CD4-positive, alpha-beta T cell (primary cell): ENCODE data around the gene KCNJ6. TPM values are rescaled to one million over a fixed set of nuclear protein-coding genes. Genes with fewer than 3 reads are reported as not detected.

Source experiments
- ATAC-seq: fragments of 200-7000 bp; cut with Tn5 transposase; one replicate; pipeline ENCODE4 v1.10.0; 2022; ENCODE audit warnings: mild to moderate bottlenecking; ENCODE audit not compliant: poor library complexity
- CTCF ChIA-PET: fragments of 350-600 bp; sonication (Branson Sonifier 250); formaldehyde crosslinking; loops from one replicate; lab custom pipeline; 2021; ENCODE audit warnings: antibody characterized with exemption, inconsistent platforms; lab: Charles Lee
- POLR2A ChIA-PET: fragments of 350-600 bp; sonication (Branson Sonifier 250); formaldehyde crosslinking; loops from one replicate; lab custom pipeline; 2021; ENCODE audit warnings: antibody characterized with exemption, inconsistent platforms; lab: Charles Lee
- DNase-seq, 14 experiments: peaks; one replicate each; pipeline ENCODE4 v3.0.0-alpha.2; 2013 to 2020; ENCODE audit warnings: mixed read lengths in 2 of 14
- H3K27ac ChIP-seq, 2 donors: one replicate each; pipeline versions ENCODE4 v1.5.1 to v1.7.0; 2013; ENCODE audit warnings: low read length in 2 of 2, low read depth in 1 of 2, mild to moderate bottlenecking in 1 of 2
- H3K27me3 ChIP-seq, 2 experiments: 1 replicate in 1 of 2; 2 replicates in 1 of 2; pipeline versions ENCODE4 v1.6.1 to v1.7.0; 2013; ENCODE audit warnings: low read length in 2 of 2, control low read depth in 1 of 2, mild to moderate bottlenecking in 1 of 2, moderate library complexity in 1 of 2; ENCODE audit not compliant: insufficient read depth in 2 of 2, control insufficient read depth in 1 of 2
- H3K36me3 ChIP-seq: one replicate; pipeline ENCODE4 v1.6.1; 2013; ENCODE audit warnings: low read length, control low read depth; ENCODE audit not compliant: insufficient read depth
- H3K4me1 ChIP-seq: one replicate; pipeline ENCODE4 v1.6.1; 2013; ENCODE audit warnings: low read length, control low read depth; ENCODE audit not compliant: insufficient read depth
- H3K4me3 ChIP-seq: one replicate; pipeline ENCODE4 v1.5.1; 2013; ENCODE audit warnings: mild to moderate bottlenecking, low read length, moderate library complexity
- H3K9me3 ChIP-seq, 2 experiments: 1 replicate in 1 of 2; 2 replicates in 1 of 2; pipeline versions ENCODE4 v1.6.1 to v1.7.0; 2013; ENCODE audit warnings: low read length in 2 of 2, mild to moderate bottlenecking in 2 of 2, control low read depth in 1 of 2, moderate library complexity in 1 of 2; ENCODE audit not compliant: control insufficient read depth in 1 of 2, insufficient read depth in 1 of 2
- H3K27ac Mint-ChIP-seq: one replicate; pipeline ENCODE4 v1.8.0; 2020; ENCODE audit warnings: mixed read lengths
- H3K27me3 Mint-ChIP-seq: one replicate; pipeline ENCODE4 v1.8.0; 2021; ENCODE audit warnings: mixed read lengths
- H3K36me3 Mint-ChIP-seq: one replicate; pipeline ENCODE4 v1.8.0; 2021; ENCODE audit warnings: low read depth, mixed read lengths
- H3K4me1 Mint-ChIP-seq: one replicate; pipeline ENCODE4 v1.8.0; 2021; ENCODE audit warnings: low read depth, mixed read lengths
- H3K4me3 Mint-ChIP-seq: one replicate; pipeline ENCODE4 v1.8.0; 2020; ENCODE audit warnings: mild to moderate bottlenecking, mixed read lengths
- H3K9me3 Mint-ChIP-seq: one replicate; pipeline ENCODE4 v1.8.0; 2020; ENCODE audit warnings: mixed read lengths
- intact Hi-C, 2 experiments: fragments of 100-400 bp; cut with DNase I in 1 of 2; cut with micrococcal nuclease in 1 of 2; formaldehyde crosslinking; loops; one replicate each; pipeline versions ENCODE4 v1.15.1 to v1.9.0; 2023 to 2025; cut with DNase I, micrococcal nuclease
- total RNA-seq, 174 experiments: library from RNA in 2 of 174; stranded (reverse) in 2 of 174; gene quantifications; one replicate each; pipeline ENCODE4 v1.2.3 and lab custom pipeline; 2021 to 2026
- TF ChIP-seq, protein P1 (sequence below): fragments of 200-600 bp; IDR thresholded peaks from one replicate; pipeline ENCODE4 v1.8.0; 2022; ENCODE audit warnings: antibody characterized with exemption, mild to moderate bottlenecking

The KCNJ6 gene
- total RNA-seq, 2 experiments from 2014 or later = not detected

DNA sequence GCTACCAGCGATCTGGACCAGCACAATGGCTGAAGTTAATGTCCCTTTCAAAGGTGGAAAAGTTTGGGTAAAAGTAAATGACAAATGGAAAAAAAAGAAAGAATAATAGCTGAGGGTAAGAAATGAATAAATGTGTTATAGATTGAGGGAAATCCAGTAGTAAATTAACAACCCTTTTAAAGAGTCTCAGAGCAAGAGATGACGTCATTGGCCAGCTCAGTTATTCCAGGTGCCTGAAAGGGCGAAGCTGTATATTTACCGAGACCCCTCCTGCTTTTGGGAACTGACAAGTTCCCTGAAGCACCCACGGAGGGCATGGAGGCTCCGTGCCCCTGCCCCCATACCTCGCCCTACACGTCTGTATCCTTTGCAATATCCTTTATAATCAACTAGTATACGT, 40.5 kb upstream of the KCNJ6 start:
- POLR2A ChIA-PET = no interaction called here
- no peak for ATAC-seq
- H3K27ac Mint-ChIP-seq = no peak overlapping the region

GRCh38 chr21:37945036-37945435, 28.8 kb upstream of the KCNJ6 start:
- no peak overlapping the region for H3K4me3 ChIP-seq
- Mint-ChIP-seq H3K27me3 (peaks cover 11% of the 10 kb centered on the region), H3K4me1 (no peaks in the 10 kb centered on the region), H3K36me3 (no peaks in the 10 kb centered on the region), H3K9me3 (no peaks in the 10 kb centered on the region), H3K4me3 (no peak overlapping the region), H3K27ac (no peak overlapping the region)
- ATAC-seq (no peak), DNase-seq (no peak)
- H3K36me3 ChIP-seq = no peaks in the 10 kb centered on the region
- ChIA-PET CTCF (no interaction called here), POLR2A (no interaction called here)
- H3K27me3 ChIP-seq = peaks cover 0 to 5% of the 10 kb centered on the region in 2 experiments
- intact Hi-C loops = no loop called here
- H3K9me3 ChIP-seq = peaks cover 0 to 5% of the 10 kb centered on the region in 2 experiments
- no peaks in the 10 kb centered on the region for H3K4me1 ChIP-seq
- TF ChIP-seq, protein P1, sequence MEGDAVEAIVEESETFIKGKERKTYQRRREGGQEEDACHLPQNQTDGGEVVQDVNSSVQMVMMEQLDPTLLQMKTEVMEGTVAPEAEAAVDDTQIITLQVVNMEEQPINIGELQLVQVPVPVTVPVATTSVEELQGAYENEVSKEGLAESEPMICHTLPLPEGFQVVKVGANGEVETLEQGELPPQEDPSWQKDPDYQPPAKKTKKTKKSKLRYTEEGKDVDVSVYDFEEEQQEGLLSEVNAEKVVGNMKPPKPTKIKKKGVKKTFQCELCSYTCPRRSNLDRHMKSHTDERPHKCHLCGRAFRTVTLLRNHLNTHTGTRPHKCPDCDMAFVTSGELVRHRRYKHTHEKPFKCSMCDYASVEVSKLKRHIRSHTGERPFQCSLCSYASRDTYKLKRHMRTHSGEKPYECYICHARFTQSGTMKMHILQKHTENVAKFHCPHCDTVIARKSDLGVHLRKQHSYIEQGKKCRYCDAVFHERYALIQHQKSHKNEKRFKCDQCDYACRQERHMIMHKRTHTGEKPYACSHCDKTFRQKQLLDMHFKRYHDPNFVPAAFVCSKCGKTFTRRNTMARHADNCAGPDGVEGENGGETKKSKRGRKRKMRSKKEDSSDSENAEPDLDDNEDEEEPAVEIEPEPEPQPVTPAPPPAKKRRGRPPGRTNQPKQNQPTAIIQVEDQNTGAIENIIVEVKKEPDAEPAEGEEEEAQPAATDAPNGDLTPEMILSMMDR = no peak
- no peak overlapping the region for H3K27ac ChIP-seq

More for the DNA sequence above, 40.5 kb upstream of the KCNJ6 start:
- no peaks in the 10 kb centered on the region for H3K4me1 Mint-ChIP-seq
- H3K4me3 ChIP-seq = no peak overlapping the region
- intact Hi-C loops = no loop called here
- TF ChIP-seq, protein P1 = no peak
- CTCF ChIA-PET = no interaction called here
- no peak overlapping the region for H3K4me3 Mint-ChIP-seq
- no peak overlapping the region for H3K27ac ChIP-seq
- H3K9me3 Mint-ChIP-seq = no peaks in the 10 kb centered on the region
- no peaks in the 10 kb centered on the region for H3K9me3 ChIP-seq
- peaks cover 46% of the 10 kb centered on the region for H3K27me3 Mint-ChIP-seq
- H3K36me3 Mint-ChIP-seq = no peaks in the 10 kb centered on the region
- H3K4me1 ChIP-seq = no peaks in the 10 kb centered on the region
- peaks cover 0 to 7% of the 10 kb centered on the region in 2 experiments for H3K27me3 ChIP-seq
- DNase-seq = no peak
- H3K36me3 ChIP-seq = no peaks in the 10 kb centered on the region

DNA sequence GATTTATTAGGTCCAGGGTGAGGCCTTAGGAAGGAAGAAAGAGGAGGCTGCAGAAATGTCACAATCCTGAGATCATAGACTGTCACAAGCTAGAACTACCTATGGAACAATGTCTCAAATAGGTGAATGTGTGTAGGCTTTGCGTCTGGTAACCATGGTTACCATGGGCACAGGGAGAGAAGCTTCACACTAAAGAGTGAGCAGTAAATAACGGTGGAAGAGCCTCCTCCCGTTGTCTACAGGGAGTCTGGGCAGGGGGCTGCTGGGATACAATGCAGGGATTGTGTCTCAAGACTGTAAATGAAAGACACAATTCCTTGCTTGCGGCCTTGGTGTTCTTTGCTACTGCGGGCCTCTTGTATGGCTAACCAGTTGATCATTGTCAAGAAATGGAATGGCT, 28.2 kb upstream of the KCNJ6 start:
- H3K27ac Mint-ChIP-seq = no peak overlapping the region
- H3K4me3 Mint-ChIP-seq = no peak overlapping the region
- TF ChIP-seq, protein P1 = no peak
- H3K27ac ChIP-seq = no peak overlapping the region
- H3K4me1 ChIP-seq = no peaks in the 10 kb centered on the region
- POLR2A ChIA-PET = no interaction called here
- CTCF ChIA-PET = no interaction called here
- peaks cover 4% of the 10 kb centered on the region for H3K9me3 Mint-ChIP-seq
- H3K4me3 ChIP-seq = no peak overlapping the region
- H3K36me3 ChIP-seq = no peaks in the 10 kb centered on the region
- intact Hi-C loops = no loop called here
- DNase-seq (no peak), ATAC-seq (no peak)
- no peaks in the 10 kb centered on the region for H3K4me1 Mint-ChIP-seq
- no peaks in the 10 kb centered on the region for H3K36me3 Mint-ChIP-seq
- peaks cover 11% of the 10 kb centered on the region for H3K27me3 Mint-ChIP-seq
- H3K9me3 ChIP-seq = peaks cover 5% of the 10 kb centered on the region in 2 experiments
- peaks cover 0 to 5% of the 10 kb centered on the region in 2 experiments for H3K27me3 ChIP-seq
